ENCODE results near the gene KATNB1. TPM values are rescaled to one million over a fixed set of nuclear protein-coding genes. Genes with fewer than 3 reads are reported as not detected.

Gene KATNB1
- polyA plus RNA-seq, 1 donor from 2014 or later: 57.9 TPM

DNA sequence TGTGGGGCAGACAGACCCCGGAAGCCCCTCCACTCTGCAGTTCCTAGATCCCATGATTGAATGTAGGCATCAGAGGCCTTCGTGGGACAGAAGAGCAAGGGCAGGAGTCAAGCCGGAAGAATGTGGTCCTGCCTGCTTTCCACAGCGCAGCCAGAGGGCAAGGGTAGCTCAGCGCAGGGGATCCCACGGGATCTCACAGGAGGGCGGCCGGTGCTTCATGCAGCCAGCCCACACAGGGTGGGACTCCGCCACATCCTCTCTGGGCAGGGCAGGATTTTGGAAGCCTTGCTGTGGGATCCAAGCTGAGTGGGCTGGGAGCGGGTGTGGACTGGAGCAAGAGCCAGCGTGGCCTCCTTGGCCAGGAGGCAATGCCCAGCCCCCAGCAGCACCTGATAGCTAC, 13.0 kb downstream of the KATNB1 start:
- H3K36me3 ChIP-seq (ENCODE audit: insufficient read depth, low read length): no peaks in the 10 kb centered on the region
- no peaks in the 10 kb centered on the region for H4K20me1 ChIP-seq (ENCODE audit: insufficient read depth)
- H3F3A ChIP-seq (ENCODE audit: insufficient read depth, low read length, poor library complexity, severe bottlenecking): no peaks in the 10 kb centered on the region
- H3K4me3 ChIP-seq (ENCODE audit: low read length): no peak overlapping the region
- no peaks in the 10 kb centered on the region for H3K79me2 ChIP-seq (replicated peaks; ENCODE audit: insufficient read depth, low read length)
- H3K27me3 ChIP-seq (ENCODE audit: insufficient read depth, low read depth, low read length): no peaks in the 10 kb centered on the region
- no peaks in the 10 kb centered on the region for H3K9me2 ChIP-seq (ENCODE audit: insufficient read depth, low read length)
- no peak overlapping the region for H3K27ac ChIP-seq (ENCODE audit: low read length)
- H3K9ac ChIP-seq (ENCODE audit: low read length): no peak overlapping the region
- TF ChIP-seq EP300 (conservative IDR thresholded peaks at IDR 0.05; ENCODE audit: poor library complexity, severe bottlenecking) (no peak), POLR2AphosphoS5 (IDR thresholded peaks at IDR 0.05) (no peak), SMC3 (conservative IDR thresholded peaks at IDR 0.05; ENCODE audit: poor library complexity) (no peak), EZH2 (IDR thresholded peaks at IDR 0.05; ENCODE audit: borderline replicate concordance, insufficient read depth, low read length, poor library complexity, severe bottlenecking) (no peak), MXI1 (conservative IDR thresholded peaks at IDR 0.05; ENCODE audit: poor library complexity, severe bottlenecking) (no peak), TAF1 (IDR thresholded peaks at IDR 0.05; ENCODE audit: low read depth) (no peak), RAD21 (conservative IDR thresholded peaks at IDR 0.05) (no peak)
- TF ChIP-seq, protein P1, sequence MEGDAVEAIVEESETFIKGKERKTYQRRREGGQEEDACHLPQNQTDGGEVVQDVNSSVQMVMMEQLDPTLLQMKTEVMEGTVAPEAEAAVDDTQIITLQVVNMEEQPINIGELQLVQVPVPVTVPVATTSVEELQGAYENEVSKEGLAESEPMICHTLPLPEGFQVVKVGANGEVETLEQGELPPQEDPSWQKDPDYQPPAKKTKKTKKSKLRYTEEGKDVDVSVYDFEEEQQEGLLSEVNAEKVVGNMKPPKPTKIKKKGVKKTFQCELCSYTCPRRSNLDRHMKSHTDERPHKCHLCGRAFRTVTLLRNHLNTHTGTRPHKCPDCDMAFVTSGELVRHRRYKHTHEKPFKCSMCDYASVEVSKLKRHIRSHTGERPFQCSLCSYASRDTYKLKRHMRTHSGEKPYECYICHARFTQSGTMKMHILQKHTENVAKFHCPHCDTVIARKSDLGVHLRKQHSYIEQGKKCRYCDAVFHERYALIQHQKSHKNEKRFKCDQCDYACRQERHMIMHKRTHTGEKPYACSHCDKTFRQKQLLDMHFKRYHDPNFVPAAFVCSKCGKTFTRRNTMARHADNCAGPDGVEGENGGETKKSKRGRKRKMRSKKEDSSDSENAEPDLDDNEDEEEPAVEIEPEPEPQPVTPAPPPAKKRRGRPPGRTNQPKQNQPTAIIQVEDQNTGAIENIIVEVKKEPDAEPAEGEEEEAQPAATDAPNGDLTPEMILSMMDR (IDR thresholded peaks at IDR 0.05; ENCODE audit: poor library complexity, severe bottlenecking): no peak
- TF ChIP-seq, protein P2, sequence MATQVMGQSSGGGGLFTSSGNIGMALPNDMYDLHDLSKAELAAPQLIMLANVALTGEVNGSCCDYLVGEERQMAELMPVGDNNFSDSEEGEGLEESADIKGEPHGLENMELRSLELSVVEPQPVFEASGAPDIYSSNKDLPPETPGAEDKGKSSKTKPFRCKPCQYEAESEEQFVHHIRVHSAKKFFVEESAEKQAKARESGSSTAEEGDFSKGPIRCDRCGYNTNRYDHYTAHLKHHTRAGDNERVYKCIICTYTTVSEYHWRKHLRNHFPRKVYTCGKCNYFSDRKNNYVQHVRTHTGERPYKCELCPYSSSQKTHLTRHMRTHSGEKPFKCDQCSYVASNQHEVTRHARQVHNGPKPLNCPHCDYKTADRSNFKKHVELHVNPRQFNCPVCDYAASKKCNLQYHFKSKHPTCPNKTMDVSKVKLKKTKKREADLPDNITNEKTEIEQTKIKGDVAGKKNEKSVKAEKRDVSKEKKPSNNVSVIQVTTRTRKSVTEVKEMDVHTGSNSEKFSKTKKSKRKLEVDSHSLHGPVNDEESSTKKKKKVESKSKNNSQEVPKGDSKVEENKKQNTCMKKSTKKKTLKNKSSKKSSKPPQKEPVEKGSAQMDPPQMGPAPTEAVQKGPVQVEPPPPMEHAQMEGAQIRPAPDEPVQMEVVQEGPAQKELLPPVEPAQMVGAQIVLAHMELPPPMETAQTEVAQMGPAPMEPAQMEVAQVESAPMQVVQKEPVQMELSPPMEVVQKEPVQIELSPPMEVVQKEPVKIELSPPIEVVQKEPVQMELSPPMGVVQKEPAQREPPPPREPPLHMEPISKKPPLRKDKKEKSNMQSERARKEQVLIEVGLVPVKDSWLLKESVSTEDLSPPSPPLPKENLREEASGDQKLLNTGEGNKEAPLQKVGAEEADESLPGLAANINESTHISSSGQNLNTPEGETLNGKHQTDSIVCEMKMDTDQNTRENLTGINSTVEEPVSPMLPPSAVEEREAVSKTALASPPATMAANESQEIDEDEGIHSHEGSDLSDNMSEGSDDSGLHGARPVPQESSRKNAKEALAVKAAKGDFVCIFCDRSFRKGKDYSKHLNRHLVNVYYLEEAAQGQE (IDR thresholded peaks at IDR 0.05; ENCODE audit: borderline replicate concordance): no peak
- H3K4me2 ChIP-seq (ENCODE audit: low read length): no peak overlapping the region
- no peak overlapping the region for H2AFZ ChIP-seq (ENCODE audit: low read depth, low read length)
- H3K9me3 ChIP-seq (ENCODE audit: low read length): no peaks in the 10 kb centered on the region

DNA sequence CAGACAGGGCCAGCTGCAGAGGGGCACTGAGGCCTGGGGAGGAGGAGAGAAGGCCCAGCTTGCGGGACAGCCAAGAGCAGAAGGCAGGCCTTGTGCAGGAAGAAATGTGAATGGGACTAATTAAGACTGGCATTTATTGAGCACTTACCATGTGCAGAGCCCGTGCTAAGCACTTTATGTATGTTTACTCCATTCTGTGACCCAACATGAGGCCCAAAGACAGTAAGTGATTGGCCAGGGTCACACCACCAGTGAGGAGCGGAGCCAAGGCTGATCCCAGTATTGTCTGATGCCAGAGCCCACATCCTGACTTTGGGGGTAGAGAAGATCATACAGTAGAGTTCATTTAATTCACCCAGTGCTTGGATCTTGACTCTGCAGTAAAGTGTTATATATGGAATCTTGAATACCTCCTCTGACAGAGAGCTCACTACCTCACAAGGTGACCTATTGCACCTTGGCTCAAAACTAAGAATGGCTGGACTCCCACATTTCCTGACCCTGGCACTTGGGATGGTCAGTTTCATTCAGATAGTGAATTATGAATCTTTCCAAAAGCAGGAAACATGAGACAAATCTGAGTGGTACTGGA, 13.6 kb downstream of the KATNB1 start:
- no peaks in the 10 kb centered on the region for H4K20me1 ChIP-seq (ENCODE audit: insufficient read depth)
- H2AFZ ChIP-seq (ENCODE audit: low read depth, low read length): no peak overlapping the region
- no peak overlapping the region for H3K27ac ChIP-seq (ENCODE audit: low read length)
- H3K9ac ChIP-seq (ENCODE audit: low read length): no peak overlapping the region
- no peaks in the 10 kb centered on the region for H3K79me2 ChIP-seq (replicated peaks; ENCODE audit: insufficient read depth, low read length)
- TF ChIP-seq EZH2 (IDR thresholded peaks at IDR 0.05; ENCODE audit: borderline replicate concordance, insufficient read depth, low read length, poor library complexity, severe bottlenecking): no peak
- TF ChIP-seq TAF1 (IDR thresholded peaks at IDR 0.05; ENCODE audit: low read depth): no peak
- TF ChIP-seq EP300 (conservative IDR thresholded peaks at IDR 0.05; ENCODE audit: poor library complexity, severe bottlenecking): no peak
- no peak for TF ChIP-seq RAD21 (conservative IDR thresholded peaks at IDR 0.05)
- TF ChIP-seq, protein P2 (IDR thresholded peaks at IDR 0.05; ENCODE audit: borderline replicate concordance): no peak
- no peak for TF ChIP-seq POLR2AphosphoS5 (IDR thresholded peaks at IDR 0.05)
- no peak for TF ChIP-seq SMC3 (conservative IDR thresholded peaks at IDR 0.05; ENCODE audit: poor library complexity)
- TF ChIP-seq, protein P1 (IDR thresholded peaks at IDR 0.05; ENCODE audit: poor library complexity, severe bottlenecking): no peak
- no peak for TF ChIP-seq MXI1 (conservative IDR thresholded peaks at IDR 0.05; ENCODE audit: poor library complexity, severe bottlenecking)
- no peaks in the 10 kb centered on the region for H3K27me3 ChIP-seq (ENCODE audit: insufficient read depth, low read depth, low read length)
- no peaks in the 10 kb centered on the region for H3K36me3 ChIP-seq (ENCODE audit: insufficient read depth, low read length)
- no peaks in the 10 kb centered on the region for H3F3A ChIP-seq (ENCODE audit: insufficient read depth, low read length, poor library complexity, severe bottlenecking)
- H3K9me2 ChIP-seq (ENCODE audit: insufficient read depth, low read length): no peaks in the 10 kb centered on the region
- no peak overlapping the region for H3K4me3 ChIP-seq (ENCODE audit: low read length)
- H3K4me2 ChIP-seq (ENCODE audit: low read length): no peak overlapping the region
- H3K9me3 ChIP-seq (ENCODE audit: low read length): no peaks in the 10 kb centered on the region

All from neural cell (in vitro differentiated cells).